Stromal cell of bone marrow (primary cell): Measurements from ENCODE around the gene MDM2.
"Not testable (repeated sequence)": the region's sequence is repeated elsewhere in the genome, so short reads cannot be mapped to it uniquely, and the experiment has no call there.

ENCODE experiments used
- DNase-seq: peaks from one replicate; pipeline ENCODE4 v3.0.0-alpha.2; 2012; ENCODE audit warnings: low read depth

MDM2 gene

DNA sequence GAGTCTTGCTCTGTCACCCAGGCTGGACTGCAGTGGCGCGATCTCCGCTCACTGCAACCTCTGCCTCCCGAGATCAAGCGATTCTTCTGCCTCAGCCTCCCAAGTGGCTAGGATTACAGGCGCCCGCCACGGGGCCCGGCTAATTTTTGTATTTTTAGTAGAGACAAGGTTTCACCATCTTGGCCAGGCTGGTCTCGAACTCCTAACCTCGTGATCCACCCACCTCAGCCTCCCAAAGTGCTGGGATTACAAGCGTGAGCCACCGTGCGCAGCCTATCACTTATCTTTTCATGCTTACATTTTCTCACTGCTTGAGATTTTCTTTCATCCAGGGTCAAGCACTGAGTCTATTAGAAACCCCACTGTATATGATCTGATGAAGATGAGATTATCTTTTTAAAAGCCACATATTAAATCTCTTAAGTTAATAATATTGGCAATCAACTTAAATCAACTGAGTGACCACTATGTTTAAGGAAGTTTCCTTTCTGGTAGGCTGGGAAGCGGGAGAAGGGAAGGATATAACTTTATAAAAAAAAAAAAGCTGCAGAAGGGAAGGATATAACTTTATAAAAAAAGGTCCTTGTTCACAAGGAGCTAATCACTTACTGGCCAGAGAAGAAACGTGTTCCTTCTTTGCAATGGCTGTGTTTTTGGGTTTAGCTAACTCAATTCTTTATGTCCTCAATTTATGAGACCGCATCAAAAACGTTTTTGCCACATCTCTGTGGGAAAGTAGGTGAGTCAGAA lies 1.3 kb upstream of the MDM2 start:
- no peak for DNase-seq

DNA sequence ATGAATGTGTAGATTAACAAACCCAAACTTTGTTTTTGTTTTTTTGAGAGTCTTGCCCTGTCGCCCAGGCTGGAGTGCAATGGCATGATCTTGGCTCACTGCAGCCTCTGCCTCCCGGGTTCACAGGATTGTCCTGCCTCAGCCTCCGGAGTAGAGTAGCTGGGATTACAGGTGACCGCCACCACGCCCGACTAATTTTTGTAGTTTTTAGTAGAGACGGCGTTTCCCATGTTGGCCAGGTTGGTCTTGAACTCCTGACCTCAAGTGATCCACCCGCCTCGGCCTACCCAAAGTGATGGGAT lies 752 bp upstream of the MDM2 start:
- not testable (repeated sequence) for DNase-seq

DNA sequence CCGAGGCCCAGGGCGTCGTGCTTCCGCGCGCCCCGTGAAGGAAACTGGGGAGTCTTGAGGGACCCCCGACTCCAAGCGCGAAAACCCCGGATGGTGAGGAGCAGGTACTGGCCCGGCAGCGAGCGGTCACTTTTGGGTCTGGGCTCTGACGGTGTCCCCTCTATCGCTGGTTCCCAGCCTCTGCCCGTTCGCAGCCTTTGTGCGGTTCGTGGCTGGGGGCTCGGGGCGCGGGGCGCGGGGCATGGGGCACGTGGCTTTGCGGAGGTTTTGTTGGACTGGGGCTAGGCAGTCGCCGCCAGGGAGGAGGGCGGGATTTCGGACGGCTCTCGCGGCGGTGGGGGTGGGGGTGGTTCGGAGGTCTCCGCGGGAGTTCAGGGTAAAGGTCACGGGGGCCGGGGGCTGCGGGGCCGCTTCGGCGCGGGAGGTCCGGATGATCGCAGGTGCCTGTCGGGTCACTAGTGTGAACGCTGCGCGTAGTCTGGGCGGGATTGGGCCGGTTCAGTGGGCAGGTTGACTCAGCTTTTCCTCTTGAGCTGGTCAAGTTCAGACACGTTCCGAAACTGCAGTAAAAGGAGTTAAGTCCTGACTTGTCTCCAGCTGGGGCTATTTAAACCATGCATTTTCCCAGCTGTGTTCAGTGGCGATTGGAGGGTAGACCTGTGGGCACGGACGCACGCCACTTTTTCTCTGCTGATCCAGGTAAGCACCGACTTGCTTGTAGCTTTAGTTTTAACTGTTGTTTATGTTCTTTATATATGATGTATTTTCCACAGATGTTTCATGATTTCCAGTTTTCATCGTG lies 612 bp downstream of the MDM2 start:
- peak; percentile 95 for DNase-seq

DNA sequence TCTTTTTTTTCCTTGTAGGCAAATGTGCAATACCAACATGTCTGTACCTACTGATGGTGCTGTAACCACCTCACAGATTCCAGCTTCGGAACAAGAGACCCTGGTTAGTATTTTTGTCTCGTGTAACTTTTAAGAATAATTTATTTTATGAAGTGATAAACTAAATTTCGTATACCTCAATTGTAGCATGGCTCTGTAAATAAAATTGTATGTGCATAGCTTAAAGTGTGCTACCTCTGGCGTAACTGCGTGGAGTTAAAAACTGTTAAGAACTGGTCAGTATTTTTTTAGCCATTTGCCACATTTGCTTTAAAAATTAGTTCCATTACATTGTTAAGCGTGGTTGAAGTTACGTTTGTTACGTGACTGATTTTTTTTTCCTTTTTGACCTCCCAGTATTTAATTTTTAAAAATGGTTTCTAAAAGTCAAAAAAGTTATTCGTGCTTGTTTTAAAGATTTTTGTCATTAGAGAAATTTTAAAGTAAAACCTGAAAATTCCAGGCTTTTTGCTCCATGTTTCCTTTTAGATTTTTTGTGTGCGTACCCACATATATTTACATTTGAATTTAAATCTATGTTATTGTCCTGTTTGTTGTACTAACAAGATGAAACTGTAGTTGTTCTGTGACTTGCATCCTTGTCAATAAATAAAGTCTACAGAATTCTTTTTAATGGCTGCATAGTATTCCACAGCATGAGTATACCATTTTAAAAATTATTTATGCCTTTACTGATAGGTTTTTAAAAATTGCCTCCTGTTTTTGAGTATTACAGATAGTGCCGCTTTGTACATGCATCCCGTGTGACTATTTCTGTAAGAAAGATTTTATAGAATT lies 1.4 kb downstream of the MDM2 start:
- no peak for DNase-seq

DNA sequence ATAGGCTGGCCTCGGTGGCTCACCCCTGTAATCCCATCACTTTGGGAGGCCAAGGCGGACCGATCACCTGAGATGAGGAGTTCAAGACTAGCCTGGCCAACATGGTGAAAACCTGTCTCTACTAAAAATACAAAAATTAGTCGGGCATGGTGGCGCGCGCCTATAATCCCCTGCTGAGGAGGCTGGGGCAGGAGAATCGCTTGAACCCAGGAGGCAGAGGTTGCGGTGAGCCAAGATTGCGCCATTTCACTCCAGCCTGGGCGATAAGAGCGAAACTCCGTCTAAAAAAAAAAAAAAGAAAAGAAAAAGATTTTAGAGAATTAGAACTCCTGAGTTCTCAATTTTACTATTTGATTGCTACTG lies 2.0 kb downstream of the MDM2 start:
- DNase-seq, result not testable (repeated sequence)

DNA sequence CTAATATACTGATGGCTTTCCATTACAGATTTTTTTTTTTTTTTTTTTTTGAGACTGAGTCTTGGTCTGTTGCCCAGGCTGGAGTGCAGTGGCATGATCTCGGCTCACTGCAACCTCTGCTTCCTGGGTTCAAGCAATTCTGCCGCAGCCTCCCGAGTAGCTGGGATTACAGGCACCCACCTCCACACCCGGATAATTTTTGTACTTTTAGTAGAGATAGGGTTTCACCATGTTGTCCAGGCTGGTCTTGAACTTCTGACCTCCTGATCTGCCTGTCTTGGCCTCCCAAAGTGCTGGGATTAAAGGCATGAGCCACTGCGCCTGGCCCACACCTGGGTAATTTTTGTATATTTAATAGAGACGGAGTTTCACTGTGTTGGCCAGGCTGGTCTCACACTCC lies 3.6 kb downstream of the MDM2 start:
- not testable (repeated sequence) for DNase-seq

DNA sequence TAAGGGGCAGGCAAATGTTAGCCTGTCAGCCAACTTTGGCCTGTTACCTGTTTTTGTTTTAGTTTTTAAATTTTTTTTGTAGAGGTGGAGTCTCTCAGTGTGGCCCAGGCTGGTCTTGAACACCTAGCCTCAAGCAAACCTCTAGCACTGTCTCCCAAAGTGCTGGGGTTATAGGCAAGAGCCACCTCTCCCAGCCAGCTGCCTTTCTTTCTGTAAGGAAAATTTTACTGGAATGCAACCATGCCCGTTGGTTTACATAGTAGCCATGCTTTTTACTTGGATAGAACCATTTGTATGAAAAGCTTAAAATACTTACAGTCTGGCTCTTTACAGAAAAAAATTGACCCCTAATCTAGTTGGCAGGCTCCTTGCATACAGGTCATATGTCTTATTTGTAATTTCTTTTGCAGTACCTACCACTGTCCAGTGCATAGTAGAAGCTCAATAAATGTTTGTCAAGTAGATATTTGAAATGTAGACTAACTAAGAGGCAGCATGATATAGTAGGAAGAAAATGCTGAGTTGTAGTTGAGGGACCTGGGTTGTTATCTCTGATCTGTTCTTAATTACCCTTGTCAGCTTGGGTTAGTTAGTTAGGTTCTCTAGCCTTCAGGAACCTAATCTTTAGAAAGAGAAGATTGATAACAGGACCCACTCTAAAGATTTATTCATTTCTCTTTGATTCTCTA lies 4.7 kb downstream of the MDM2 start:
- DNase-seq, result no peak

DNA sequence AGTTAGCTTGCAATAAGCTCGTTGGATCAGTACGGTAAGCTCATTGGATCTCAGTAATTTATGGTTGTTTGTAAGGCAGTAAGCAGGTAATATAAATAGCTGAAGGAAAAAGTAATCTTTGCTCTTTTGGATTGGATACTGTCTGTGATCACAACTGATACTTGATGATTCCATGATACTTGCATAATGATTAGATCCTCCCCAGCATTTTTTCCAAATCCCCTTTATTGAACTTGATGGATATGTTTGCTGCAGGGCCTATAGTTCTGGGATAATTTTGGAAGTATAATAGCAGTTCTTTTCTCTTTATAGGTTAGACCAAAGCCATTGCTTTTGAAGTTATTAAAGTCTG lies 5.2 kb downstream of the MDM2 start:
- DNase-seq, result no peak

DNA sequence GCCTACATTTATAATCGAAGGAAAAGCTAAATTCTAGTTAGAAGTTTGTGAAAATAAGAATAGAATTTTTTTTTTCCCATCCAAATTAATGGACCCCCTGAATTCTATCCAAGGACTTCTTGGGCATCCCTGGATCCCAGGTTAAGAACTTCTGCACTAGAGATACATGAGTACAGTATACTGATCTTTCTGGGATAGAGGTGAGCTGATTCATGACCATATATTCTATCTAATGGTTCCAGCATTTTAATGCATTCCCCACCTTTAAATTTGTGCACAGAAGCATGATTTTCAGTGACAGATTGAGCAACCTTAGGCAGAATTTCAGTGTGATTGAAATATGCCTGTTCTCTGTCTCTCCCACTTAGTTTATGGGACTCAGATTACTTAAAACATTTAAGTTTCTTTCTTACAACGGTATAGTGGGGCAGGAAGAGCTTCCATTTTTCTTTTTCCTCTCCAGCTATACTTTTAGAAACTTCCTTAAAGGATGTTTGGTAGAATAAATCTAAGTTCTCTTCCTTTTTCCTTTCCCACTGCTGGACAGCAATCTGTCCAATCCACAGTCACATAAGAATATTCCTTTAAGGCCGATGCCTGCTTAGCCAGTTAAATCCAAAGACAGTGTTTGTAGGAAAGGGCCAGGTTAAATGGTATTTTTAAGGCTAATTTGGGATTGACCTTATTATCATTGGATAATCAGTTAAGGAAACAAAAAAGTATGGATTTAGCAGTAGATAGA lies 6.7 kb downstream of the MDM2 start:
- DNase-seq, result no peak

DNA sequence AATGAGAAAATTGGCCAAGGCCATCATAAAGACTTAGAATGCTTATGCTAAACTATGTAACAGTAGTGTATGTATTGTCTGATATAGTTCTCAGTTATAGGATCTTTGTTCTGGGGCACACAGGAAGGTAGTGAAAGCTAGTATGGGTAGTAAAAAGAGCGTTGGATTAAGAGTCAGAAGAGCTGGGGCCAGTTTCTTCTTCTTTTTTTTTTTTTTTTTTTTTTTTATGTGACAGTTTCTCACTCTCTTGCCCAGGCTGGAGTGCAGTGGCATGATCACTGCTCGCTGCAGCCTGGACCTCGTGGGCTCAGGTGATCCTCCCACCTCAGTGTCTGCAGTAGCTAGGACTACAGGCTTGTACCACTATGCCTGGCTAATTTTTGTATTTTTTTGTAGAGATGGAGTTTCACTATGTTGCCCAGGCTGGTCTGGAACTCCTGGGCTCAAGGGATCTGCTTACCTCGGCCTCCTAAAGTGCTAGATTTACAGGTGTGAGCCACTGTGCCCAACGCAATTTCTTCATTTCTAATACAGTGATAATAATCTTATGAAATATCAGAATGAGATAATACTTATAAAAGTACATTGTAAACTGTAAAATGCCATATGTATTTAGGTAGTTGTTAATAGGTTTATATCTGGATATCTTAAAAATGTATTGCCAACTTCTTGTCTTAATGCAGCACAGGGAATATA lies 7.4 kb downstream of the MDM2 start:
- no peak for DNase-seq

DNA sequence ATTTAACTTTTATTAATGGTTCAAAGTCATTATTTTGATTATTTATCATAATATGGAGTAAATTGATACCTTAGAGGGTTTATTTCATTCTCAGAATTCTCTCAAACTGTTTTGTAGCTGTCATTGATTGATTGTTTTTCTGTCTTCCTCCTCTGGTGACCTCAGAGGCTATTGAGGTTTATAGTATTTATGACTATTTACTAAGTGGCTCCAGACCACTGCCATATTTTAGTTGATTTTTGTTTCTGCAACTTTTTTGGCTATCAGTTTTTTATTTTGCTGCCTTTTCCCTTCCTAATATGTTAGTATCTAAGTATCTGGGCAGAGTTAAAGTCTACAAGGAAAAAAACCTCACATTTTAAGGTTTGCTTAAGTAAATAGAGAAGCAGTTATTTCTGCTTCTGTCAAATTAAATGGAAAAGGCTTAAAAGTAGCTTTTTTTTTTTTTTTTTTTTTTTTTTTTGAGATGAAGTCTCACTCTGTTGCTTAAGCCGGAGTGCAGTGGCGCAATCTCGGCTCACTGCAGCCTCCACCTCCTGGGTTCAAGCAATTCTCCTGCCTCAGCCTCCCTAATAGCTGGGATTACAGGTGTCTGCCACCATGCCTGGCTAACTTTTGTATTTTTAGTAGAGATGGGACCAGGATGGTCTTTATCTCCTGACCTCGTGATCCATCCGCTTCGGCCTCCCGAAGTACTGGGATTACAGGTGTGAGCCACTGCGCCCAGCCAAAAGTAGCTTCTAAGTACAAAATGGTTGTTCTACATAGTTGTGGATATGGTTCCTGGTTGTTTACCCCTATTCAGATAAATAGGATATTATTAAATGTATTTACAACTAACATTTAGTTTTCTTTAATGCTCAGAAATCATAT lies 8.2 kb downstream of the MDM2 start:
- no peak for DNase-seq

DNA sequence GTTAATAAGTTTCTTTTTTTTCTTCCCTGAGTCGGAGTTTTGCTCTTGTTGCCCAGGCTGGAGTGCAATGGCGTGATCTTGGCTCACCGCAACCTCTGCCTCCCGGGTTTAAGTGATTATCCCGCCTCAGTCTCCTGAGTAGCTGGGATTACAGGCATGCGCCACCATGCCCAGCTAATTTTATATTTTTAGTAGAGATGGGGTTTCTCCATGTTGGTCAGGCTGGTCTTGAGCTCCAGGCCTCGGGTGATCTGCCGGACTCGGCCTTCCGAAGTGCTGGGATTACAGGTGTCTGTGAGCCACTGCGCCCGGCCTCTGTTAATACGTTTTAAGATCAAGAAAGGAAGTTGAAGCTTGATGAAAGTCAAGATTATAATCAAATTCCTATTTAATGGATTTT lies 11.5 kb downstream of the MDM2 start:
- DNase-seq, result not testable (repeated sequence)

DNA sequence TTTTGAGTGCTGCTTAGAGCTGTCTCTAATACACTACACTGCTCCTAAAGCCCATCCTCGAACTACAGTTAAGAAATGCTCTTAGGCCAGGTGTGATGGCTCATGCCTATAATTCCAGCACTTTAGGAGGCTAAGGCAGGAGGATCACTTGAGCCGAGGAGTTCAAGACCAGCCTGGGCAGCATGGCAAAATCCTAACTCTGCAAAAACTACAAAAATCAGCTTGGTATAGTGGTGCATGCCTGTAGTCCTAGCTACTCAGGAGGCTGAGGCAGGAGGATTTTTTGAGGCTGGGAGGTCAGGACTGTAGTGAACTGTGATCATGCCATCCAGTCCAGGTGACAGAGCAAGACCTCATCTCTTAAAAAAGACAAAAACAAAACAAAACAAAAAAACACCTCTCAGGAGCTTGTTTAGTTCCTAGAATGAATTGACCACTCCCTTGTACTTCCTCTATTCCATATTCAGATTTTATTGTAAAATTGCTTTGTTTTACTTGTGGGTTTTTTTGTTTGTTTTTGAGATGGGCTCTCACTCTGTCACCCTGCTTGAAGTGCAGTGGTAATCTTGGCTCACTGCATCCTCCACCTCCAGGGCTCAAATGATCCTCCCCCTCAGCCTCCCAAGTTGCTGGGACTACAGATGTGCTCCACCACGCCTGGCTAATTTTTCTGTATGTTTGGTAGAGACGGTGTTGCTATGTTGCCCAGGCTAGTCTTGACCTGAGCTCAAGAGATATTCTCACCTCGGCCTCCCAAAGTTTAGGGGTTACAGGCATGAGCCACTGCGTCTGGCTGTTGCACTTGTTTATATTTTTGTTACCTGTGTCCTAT lies 13.6 kb downstream of the MDM2 start:
- DNase-seq, result no peak

DNA sequence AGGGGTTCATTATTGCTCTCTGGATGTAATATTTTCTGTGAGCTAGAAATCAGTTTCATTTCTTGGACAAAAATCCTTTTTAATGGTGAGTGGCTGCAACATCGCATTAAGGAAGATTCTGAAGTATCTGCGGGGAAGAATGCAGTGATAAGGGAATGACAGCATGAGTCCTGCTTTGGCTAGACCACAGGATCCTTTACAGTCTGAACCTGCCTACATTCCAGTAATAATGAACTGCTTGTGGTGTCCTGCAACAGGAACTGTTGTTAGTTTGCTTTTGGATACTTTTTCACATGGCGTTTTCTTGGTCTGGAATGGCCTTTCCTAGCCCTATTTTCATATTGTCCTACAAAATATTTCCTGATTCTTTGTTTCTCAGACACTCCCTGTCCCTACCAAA lies 15.7 kb downstream of the MDM2 start:
- DNase-seq, result no peak

DNA sequence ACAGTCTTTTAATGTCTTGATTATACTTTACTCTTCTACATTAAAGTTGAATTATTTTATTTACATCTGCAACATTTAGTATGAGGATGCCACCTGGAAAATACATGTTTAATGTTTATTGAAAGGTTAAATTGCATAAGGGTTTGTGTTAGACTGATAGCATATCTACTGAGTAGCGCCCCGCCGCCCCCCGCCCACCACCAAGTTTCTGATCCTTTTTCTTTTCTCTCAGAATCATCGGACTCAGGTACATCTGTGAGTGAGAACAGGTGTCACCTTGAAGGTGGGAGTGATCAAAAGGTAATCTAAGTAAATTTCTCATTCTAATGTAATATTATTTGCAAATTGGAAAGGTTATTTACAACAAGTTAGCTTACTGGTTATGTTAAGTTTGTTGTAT lies 16.2 kb downstream of the MDM2 start:
- no peak for DNase-seq

DNA sequence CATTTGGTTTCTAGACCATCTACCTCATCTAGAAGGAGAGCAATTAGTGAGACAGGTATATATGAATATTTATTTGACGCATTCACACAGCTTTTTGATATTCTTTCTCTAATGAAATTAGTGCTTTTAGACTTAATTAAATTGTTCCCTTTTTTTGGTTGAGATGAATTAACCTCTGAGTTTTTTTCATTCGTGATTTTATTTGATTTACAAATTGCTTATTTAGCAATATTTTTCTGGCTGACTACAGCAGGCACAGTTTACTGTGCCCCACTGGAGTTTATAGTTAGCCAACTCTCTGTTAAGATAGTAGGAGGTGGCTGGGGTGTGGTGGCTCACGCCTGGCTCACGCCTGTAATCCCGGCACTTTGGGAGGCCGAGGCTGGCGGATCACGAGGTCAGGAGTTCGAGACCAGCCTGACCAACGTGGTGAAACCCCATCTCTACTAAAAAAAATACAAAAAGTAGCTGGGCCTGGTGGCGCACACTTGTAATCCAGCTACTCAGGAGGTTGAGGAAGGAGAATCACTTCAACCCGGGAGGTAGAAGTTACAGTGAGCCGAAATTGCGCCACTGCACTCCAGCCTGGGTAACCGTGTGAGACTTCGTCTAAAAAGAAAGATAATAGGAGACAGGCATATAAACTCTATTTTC lies 16.7 kb downstream of the MDM2 start:
- DNase-seq, result no peak

DNA sequence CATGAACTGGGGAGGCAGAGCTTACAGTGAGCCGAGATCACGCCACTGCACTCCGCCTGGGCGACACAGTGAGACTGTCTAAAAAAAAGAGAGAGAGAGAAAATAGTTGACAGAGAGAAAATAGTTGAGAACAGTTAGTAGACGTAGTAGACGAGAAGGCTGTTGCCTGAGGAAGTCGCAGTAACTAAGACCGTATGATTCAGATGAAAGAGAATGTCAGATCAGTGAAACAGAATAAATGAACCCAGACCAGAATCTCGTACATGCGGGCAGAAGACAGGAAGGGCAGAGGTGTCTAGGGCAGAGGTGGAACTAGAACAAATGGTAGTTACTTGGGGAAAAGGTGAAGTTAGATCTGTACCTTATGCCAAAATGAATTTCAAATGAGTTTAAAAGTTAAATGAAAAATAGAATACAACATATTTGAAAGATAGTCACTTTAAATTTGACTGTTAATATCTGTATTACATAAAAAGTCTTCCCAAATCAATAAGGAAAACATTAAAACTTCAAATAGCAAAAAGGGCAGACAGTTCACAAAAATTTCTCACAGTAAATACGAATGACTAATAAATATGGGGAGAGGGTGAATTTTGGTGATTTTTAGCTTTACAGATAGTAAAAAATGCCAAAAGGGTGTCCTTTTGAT lies 17.7 kb downstream of the MDM2 start:
- DNase-seq, result no peak
